ENCODE results near the gene CDK17.

CDK17 gene

DNA sequence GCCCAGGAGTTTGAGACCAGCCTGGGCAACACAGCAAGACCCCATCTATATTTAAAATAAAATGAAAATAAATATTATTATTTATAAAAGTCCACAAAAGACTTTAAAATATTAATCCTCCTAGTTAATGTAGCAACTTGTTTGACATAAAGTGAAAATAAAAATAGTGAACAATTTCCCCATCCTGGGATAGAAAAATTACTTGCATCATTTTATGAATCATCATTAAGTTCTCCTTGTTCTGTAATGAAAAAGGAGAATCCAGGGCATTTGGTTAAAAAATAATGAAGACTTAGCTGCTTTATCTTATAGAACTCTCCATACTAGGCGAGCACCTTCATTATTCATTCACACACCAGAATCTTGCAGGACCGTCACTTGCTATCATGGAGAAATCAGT lies 140.0 kb downstream of the CDK17 start:
- TF ChIP-seq CTCF (IDR thresholded peaks at IDR 0.05; ENCODE audit: low read depth, low read length, missing control alignments), result no peak

DNA sequence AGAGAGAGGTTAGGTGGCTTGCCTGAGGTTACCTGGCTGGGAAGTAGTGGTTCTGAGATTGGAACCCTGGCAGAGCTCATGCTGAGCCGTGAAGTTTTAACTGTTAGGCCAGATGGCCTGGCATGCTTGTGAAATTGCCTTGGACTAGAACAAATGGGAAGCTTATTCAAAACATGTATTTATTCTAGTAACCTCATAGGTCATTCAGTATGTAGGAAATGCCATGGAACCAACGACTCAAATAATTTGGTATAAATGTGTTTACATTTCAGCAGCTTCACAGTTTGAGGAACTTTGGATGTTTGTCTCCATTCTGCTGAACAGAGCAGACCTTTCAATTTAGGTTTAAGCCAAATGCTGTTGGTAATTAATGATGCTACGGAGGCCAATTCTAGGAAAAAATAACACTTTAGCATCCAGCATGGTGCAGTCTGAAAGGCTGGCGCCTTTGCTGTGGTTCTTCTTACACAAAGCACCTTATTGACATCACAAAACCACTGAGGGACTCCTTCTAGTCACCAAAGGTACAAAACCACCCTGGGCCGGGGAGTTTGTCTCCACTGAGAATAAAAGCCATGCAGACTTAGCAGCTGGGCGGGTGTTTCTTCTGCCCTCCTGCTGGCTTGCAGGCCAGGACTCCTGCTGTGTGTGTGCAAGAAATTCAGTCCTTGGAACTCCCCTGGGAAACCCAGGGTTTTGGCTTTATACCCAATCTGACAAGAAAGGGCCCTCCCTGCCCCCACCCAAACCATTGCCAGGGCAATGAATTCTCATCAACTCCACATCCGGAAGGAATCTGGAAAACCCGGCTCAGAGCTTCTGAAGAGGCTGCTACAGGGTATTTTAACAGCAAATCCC lies 141.9 kb downstream of the CDK17 start:
- H3K4me3 ChIP-seq (replicated peaks; ENCODE audit: low read depth, low read length), result no peak overlapping the region
- no peak for TF ChIP-seq CTCF (IDR thresholded peaks at IDR 0.05; ENCODE audit: low read depth, low read length, missing control alignments)
- DNase-seq (ENCODE audit: extremely low read depth, low read depth), result no peak

More for the DNA sequence above, 140.0 kb downstream of the CDK17 start:
- DNase-seq (ENCODE audit: extremely low read depth, low read depth), result no peak
- H3K4me3 ChIP-seq (replicated peaks; ENCODE audit: low read depth, low read length), result no peak overlapping the region

GRCh38 chr12:96257550-96258103 lies 142.6 kb downstream of the CDK17 start:
- no peak for DNase-seq (ENCODE audit: extremely low read depth, low read depth)
- no peak for TF ChIP-seq CTCF (IDR thresholded peaks at IDR 0.05; ENCODE audit: low read depth, low read length, missing control alignments)
- H3K4me3 ChIP-seq (replicated peaks; ENCODE audit: low read depth, low read length), result no peak overlapping the region

DNA sequence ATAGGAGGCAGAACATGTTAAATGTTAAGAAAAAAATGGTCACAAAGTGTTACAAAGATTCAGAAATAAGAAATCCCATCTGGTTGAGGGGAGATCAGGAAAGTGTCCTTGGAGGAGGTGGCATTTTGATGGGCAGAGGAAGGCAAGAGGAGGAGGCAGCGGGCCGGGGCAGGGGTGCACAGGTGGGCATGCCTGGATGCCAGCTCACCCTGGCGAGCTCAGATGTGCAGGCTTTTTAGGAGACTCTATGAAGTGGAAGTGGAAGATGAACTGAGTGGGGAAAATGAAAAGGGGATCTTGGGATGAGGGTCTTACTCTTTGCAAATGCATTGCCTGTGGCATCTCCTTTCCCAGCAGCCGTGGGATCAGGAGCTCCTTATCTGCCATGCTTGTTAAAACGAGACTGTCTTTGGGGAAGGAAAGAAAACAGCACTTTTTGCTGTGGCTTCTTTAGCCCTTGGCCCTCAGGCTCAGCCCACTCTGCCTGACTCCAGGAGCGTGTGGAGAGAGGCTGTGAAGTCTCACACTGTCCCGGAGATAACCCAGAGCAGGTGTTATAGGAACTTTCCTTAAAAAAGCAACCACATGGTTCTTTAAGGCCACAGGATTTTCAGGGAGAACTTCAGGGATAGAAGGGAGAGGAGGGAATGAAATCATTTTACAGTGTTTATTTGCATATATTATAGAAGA lies 143.4 kb downstream of the CDK17 start:
- no peak overlapping the region for H3K4me3 ChIP-seq (replicated peaks; ENCODE audit: low read depth, low read length)
- no peak for DNase-seq (ENCODE audit: extremely low read depth, low read depth)
- TF ChIP-seq CTCF (IDR thresholded peaks at IDR 0.05; ENCODE audit: low read depth, low read length, missing control alignments), result no peak

DNA sequence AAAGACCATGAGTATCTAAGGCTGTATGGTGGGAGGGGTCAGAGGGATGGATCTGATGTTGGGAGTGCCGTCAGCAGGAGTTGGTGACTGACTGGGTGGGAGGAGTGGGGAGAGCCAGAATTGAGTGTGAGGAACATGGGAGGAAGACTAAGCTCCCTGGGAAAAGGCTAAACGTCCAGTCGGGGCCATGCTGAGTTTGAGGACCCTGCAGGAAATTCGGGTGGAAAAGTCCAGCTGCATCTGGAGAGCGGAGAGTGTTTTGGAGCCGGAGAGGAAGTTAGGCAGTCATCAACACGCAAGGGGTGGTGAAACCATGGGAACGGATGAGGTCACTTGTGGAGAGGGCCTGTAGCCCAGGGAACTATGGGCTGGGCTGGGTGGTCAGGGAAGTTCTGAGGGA lies 145.2 kb downstream of the CDK17 start:
- no peak for TF ChIP-seq CTCF (IDR thresholded peaks at IDR 0.05; ENCODE audit: low read depth, low read length, missing control alignments)
- no peak for DNase-seq (ENCODE audit: extremely low read depth, low read depth)
- H3K4me3 ChIP-seq (replicated peaks; ENCODE audit: low read depth, low read length), result no peak overlapping the region

DNA sequence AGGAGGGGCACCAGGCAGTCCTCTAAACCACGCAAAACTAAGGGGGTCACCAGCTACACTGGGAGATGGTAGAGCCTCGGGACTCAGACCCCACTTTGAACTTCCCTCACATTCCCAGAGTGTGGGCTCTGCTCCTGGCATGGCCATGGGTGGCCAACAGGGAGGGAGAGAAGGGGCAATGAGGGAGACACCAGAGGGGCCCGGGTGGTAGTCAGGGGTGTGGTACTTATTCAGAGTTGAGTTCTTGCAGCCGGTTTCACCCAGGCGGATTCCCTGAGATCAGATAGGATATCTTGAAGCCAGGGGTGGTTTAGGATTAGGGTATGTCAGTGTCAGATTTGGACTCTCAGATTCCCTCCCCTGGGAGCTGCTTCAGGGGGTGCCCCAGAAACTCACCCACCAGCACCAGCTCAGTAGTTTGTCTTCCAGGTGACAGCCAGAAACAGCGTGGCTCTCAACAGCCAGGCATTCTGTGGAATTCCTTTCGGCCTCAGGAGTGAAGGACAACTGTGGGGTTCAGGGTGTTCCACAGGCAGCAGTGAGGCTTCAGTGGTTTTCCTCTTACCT lies 150.0 kb downstream of the CDK17 start:
- TF ChIP-seq CTCF (IDR thresholded peaks at IDR 0.05; ENCODE audit: low read depth, low read length, missing control alignments), result no peak
- H3K4me3 ChIP-seq (replicated peaks; ENCODE audit: low read depth, low read length), result no peak overlapping the region

More for the DNA sequence above, 150.0 kb downstream of the CDK17 start:
- no peak for DNase-seq (ENCODE audit: extremely low read depth, low read depth)
